K562 (cell line): ENCODE results near the gene VAPB. TPM values are rescaled to one million over a fixed set of nuclear protein-coding genes. Genes with fewer than 3 reads are reported as not detected.

Experiments used
- ATAC-seq: fragments of 200-7000 bp; cut with Tn5 transposase; 3 replicates; pipeline ENCODE4 v1.9.1; 2020; ENCODE audit warnings: moderate library complexity
- BruUV-seq: library from RNA; stranded (reverse); fragments of 400-500 nt; replicated peaks from 2 replicates; lab custom pipeline; 2021; lab: Mats Ljungman, UMichigan
- CTCF ChIA-PET: fragments of 300-600 bp; formaldehyde crosslinking; extraction: SDS; loops from one replicate; lab custom pipeline; 2021; ENCODE audit warnings: low intra/inter-chr PET ratio; lab: Yijun Ruan, JAX
- POLR2A ChIA-PET: fragments of 300-600, 350-650 bp; sonication (Branson Sonifier 250); formaldehyde crosslinking; extraction: SDS; loops from one replicate; lab custom pipeline; 2021; ENCODE audit warnings: antibody characterized with exemption, inconsistent platforms; lab: Yijun Ruan, JAX
- DNase-seq, 4 experiments: peaks; one replicate each; pipeline versions ENCODE4 v3.0.0 to v3.0.0-alpha.2; 2011 to 2018; ENCODE audit warnings: low spot score in 3 of 4, mixed read lengths in 3 of 4; ENCODE audit errors: extremely low read depth in 1 of 4
- FAIRE-seq: peaks from 2 replicates; lab custom pipeline; 2011; peaks lifted over from hg19 to GRCh38; lab: Jason Lieb, UNC
- H2AFZ ChIP-seq: 2 replicates; pipeline ENCODE4 v1.6.0; 2011; ENCODE audit warnings: low read depth, low read length, control low read depth, inconsistent platforms
- H3K27ac ChIP-seq: fragments of 200-600 bp; 3 replicates; pipeline ENCODE4 v1.8.0; 2011; ENCODE audit warnings: low read depth, mild to moderate bottlenecking, control low read depth, inconsistent platforms, low read length, moderate library complexity, mixed read lengths; ENCODE audit errors: extremely low read depth
- H3K27me3 ChIP-seq, 2 experiments: fragments of 300-600 bp in 1 of 2; 2 replicates in 1 of 2; 3 replicates in 1 of 2; pipeline versions ENCODE4 v1.6.0 to v1.8.0; 2011; ENCODE audit warnings: inconsistent platforms in 2 of 2, low read length in 2 of 2, mild to moderate bottlenecking in 1 of 2, mixed read lengths in 1 of 2, moderate library complexity in 1 of 2; ENCODE audit not compliant: control insufficient read depth in 2 of 2, insufficient read depth in 2 of 2
- H3K36me3 ChIP-seq: fragments of 300-600 bp; 3 replicates; pipeline ENCODE4 v1.8.0; 2011; ENCODE audit warnings: mild to moderate bottlenecking, low read length, inconsistent platforms; ENCODE audit not compliant: control insufficient read depth, insufficient read depth
- H3K4me1 ChIP-seq, 2 experiments: fragments of 200-600 bp in 1 of 2; replicated peaks in 1 of 2; 2 replicates in 1 of 2; 3 replicates in 1 of 2; pipeline versions ENCODE4 v1.5.1 to v1.8.0; 2011; ENCODE audit warnings: inconsistent platforms in 2 of 2, low read length in 2 of 2, mild to moderate bottlenecking in 1 of 2, mixed read lengths in 1 of 2, moderate library complexity in 1 of 2; ENCODE audit not compliant: control insufficient read depth in 2 of 2, insufficient read depth in 2 of 2
- H3K4me2 ChIP-seq: 2 replicates; pipeline ENCODE4 v1.6.1; 2011; ENCODE audit warnings: low read length, control low read depth, inconsistent platforms, mixed read lengths; ENCODE audit not compliant: insufficient read depth
- H3K4me3 ChIP-seq: fragments of 200-600 bp; sonication (generic), shearing (Covaris generic); 2 replicates; pipeline ENCODE4 v1.5.1; 2016; ENCODE audit warnings: control low read depth, inconsistent platforms
- H3K79me2 ChIP-seq: fragments of 200-600 bp; 3 replicates; pipeline ENCODE4 v1.8.0; 2011; ENCODE audit warnings: low read length, inconsistent platforms; ENCODE audit not compliant: control insufficient read depth, insufficient read depth
- H3K9ac ChIP-seq, 2 experiments: 2 replicates each; pipeline versions ENCODE4 v1.6.0 to v1.6.1; 2011; ENCODE audit warnings: low read depth in 2 of 2, low read length in 2 of 2, control low read depth in 1 of 2, inconsistent platforms in 1 of 2, mild to moderate bottlenecking in 1 of 2, mixed read lengths in 1 of 2; ENCODE audit not compliant: insufficient read depth in 1 of 2
- H3K9me1 ChIP-seq: one replicate; pipeline ENCODE4 v1.6.0; 2011; ENCODE audit warnings: inconsistent platforms, mild to moderate bottlenecking, low read length, moderate library complexity; ENCODE audit not compliant: control insufficient read depth, insufficient read depth
- H3K9me3 ChIP-seq: replicated peaks from 2 replicates; pipeline ENCODE4 v1.5.1; 2011; ENCODE audit warnings: low read depth, low read length, inconsistent platforms; ENCODE audit not compliant: control insufficient read depth, insufficient read depth
- H4K20me1 ChIP-seq: replicated peaks from 2 replicates; pipeline ENCODE4 v1.6.1; 2011; ENCODE audit warnings: low read length, inconsistent platforms, mixed read lengths; ENCODE audit not compliant: control insufficient read depth, insufficient read depth
- ARHGAP35 ChIP-seq: fragments of 450-650 bp; IDR thresholded peaks from 2 replicates; pipeline ENCODE4 v1.6.1; 2018; ENCODE audit not compliant: partially characterized antibody
- CEBPB ChIP-seq: fragments of 450-650 bp; IDR thresholded peaks from 2 replicates; pipeline ENCODE4 v1.6.1; 2016; ENCODE audit warnings: missing genetic modification characterization, missing compliant biosample characterization
- CEBPG ChIP-seq, 3 experiments: fragments of 200-800 bp in 1 of 3; sonication (Bioruptor generic) in 1 of 3; sonication (generic) in 1 of 3; formaldehyde crosslinking in 1 of 3; IDR thresholded peaks in 2 of 3; conservative IDR thresholded peaks in 1 of 3; 2 replicates each; pipeline versions ENCODE4 v1.6.1 to v1.8.0; 2016 to 2022; ENCODE audit warnings: missing compliant biosample characterization in 2 of 3, missing genetic modification characterization in 2 of 3, mild to moderate bottlenecking in 1 of 3, missing genetic modification reagents in 1 of 3
- FOXK2 ChIP-seq, 2 experiments: fragments of 450-650 bp; IDR thresholded peaks in 1 of 2; conservative IDR thresholded peaks in 1 of 2; 2 replicates each; pipeline ENCODE4 v1.6.1; 2016; ENCODE audit warnings: low read depth in 2 of 2, mild to moderate bottlenecking in 1 of 2
- HDAC1 ChIP-seq, 2 experiments: fragments of 450-650 bp; IDR thresholded peaks; 2 replicates each; pipeline ENCODE4 v1.6.1; 2016 to 2017; ENCODE audit warnings: inconsistent platforms in 1 of 2, mild to moderate bottlenecking in 1 of 2, moderate library complexity in 1 of 2
- ID3 ChIP-seq, 2 experiments: fragments of 250-450 bp in 1 of 2; fragments of 450-650 bp in 1 of 2; sonication (Bioruptor Pico) in 1 of 2; IDR thresholded peaks; 2 replicates each; pipeline versions ENCODE4 v1.6.1 to v1.8.0; 2016 to 2021; ENCODE audit warnings: mild to moderate bottlenecking in 2 of 2, moderate library complexity in 2 of 2, missing compliant biosample characterization in 1 of 2, missing genetic modification characterization in 1 of 2
- PBX2 ChIP-seq, 2 experiments: IDR thresholded peaks in 1 of 2; conservative IDR thresholded peaks in 1 of 2; 2 replicates each; pipeline ENCODE4 v1.6.1; 2016; ENCODE audit warnings: low read depth in 2 of 2, mild to moderate bottlenecking in 1 of 2, missing compliant biosample characterization in 1 of 2, missing genetic modification characterization in 1 of 2, moderate library complexity in 1 of 2
- TEAD1 ChIP-seq, 2 experiments: fragments of 450-650 bp in 1 of 2; sonication (generic) in 1 of 2; formaldehyde crosslinking; IDR thresholded peaks; 2 replicates each; pipeline versions ENCODE4 v1.4.0 to v1.8.0; 2020 to 2022; ENCODE audit warnings: mild to moderate bottlenecking in 2 of 2, missing genetic modification reagents in 1 of 2
- VEZF1 ChIP-seq: fragments of 200-800 bp; sonication (Bioruptor generic); IDR thresholded peaks from 2 replicates; pipeline ENCODE4 v1.6.1; 2017; ENCODE audit warnings: missing genetic modification characterization, missing compliant biosample characterization
- ZFP36 ChIP-seq: fragments of 150-350 bp; IDR thresholded peaks from 2 replicates; pipeline ENCODE4 v1.6.1; 2018; ENCODE audit warnings: low read length, low read depth; ENCODE audit not compliant: partially characterized antibody
- WGBS: fragments of 100-300 bp; shearing (Covaris generic); methylation state at CpG from one replicate; pipeline ENCODE4 v1.1.6; 2016; ENCODE audit warnings: low coverage, mixed read lengths; ENCODE audit not compliant: insufficient coverage; ENCODE audit errors: missing lambda C conversion rate; 5-methylcytosine and 5-hydroxymethylcytosine counted together
- in situ Hi-C: fragments of 300-500 bp; cut with MboI; formaldehyde crosslinking; loops from 4 replicates; pipeline ENCODE4 v1.15.0; 2018; ENCODE audit warnings: inconsistent platforms, mixed read lengths
- intact Hi-C: fragments of 100-400 bp; cut with micrococcal nuclease; formaldehyde crosslinking; loops from 2 replicates; pipeline ENCODE4 v1.14.2; 2022
- polyA plus RNA-seq, 8 experiments: library from polyadenylated mRNA; depleted of rRNA in 4 of 8; stranded (reverse) in 5 of 8; unstranded in 3 of 8; fragments of >200 nt; fragmentation: Nextera tagmentation in 2 of 8; fragmentation: Illumina TruSeq in 1 of 8; extraction: Ambion mirVana in 2 of 8; extraction: Trizol in 1 of 8; gene quantifications; 2 replicates each; pipeline versions ENCODE4 v1.2.1 to v1.2.3, GENCODE V29; 2011 to 2014; ENCODE audit warnings: inconsistent platforms in 1 of 8, missing spikeins in 1 of 8
- total RNA-seq, 7 experiments: library from RNA; depleted of rRNA in 6 of 7; stranded (reverse); fragments of >200 nt in 6 of 7; fragmentation: Illumina TruSeq in 2 of 7; extraction: Trizol in 2 of 7; gene quantifications; 2 replicates each; pipeline versions ENCODE4 v1.2.1 to v1.2.3, GENCODE V29; 2011 to 2021; ENCODE audit warnings: low replicate concordance in 1 of 7
- TF ChIP-seq, protein P1 (sequence below): fragments of 250-450 bp; sonication (Bioruptor Pico); IDR thresholded peaks from 2 replicates; pipeline ENCODE4 v1.5.0; 2020; ENCODE audit warnings: mild to moderate bottlenecking, borderline replicate concordance

Gene VAPB
- total and polyA plus RNA-seq, 9 of the 15 experiments (the other 6 are each of a cell fraction or from before 2014, with no cell fraction given) = 3.4 to 51.0 (median 27.9) TPM

GRCh38 chr20:58399926-58400325 is 10.9 kb downstream of the VAPB start (continued):
- TF ChIP-seq CEBPB (tag) (no peak), ARHGAP35 (no peak), ID3 (CRISPR knock-in tag; IDR thresholded peaks at IDR 0.05) (no peak), ID3 (tag; IDR thresholded peaks at IDR 0.05) (no peak)
- TF ChIP-seq, protein P1, sequence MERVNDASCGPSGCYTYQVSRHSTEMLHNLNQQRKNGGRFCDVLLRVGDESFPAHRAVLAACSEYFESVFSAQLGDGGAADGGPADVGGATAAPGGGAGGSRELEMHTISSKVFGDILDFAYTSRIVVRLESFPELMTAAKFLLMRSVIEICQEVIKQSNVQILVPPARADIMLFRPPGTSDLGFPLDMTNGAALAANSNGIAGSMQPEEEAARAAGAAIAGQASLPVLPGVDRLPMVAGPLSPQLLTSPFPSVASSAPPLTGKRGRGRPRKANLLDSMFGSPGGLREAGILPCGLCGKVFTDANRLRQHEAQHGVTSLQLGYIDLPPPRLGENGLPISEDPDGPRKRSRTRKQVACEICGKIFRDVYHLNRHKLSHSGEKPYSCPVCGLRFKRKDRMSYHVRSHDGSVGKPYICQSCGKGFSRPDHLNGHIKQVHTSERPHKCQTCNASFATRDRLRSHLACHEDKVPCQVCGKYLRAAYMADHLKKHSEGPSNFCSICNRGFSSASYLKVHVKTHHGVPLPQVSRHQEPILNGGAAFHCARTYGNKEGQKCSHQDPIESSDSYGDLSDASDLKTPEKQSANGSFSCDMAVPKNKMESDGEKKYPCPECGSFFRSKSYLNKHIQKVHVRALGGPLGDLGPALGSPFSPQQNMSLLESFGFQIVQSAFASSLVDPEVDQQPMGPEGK (CRISPR knock-in tag) = no peak
- TF ChIP-seq, all 486 proteins: peak for 0

DNA sequence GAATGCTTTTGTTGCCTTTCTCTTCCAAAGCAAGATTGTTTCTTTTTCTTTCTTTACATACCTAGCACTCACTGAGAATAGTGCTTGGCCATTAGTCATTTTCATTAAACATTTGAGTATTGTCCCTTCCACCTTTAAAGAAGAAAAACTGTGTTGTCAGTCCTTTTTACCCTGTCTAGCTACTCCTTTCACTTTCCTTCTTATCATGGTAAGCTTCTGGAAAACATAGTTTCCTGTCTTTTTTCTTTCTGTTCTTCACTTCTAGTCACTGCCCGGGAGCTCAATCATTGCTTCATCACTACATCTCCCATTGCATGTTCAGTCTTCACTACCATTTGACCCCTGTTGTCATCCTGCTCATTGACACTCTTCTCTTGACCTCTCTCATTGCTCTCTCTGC is 12.1 kb downstream of the VAPB start:
- peak; percentile 19 for FAIRE-seq
- Histone ChIP-seq H3K4me3 (no peak overlapping the region), H3K4me2 (no peak overlapping the region), H3K36me3 (peaks cover 39% of the 10 kb centered on the region), H3K9ac (no peak overlapping the region), H3K27me3 (no peaks in the 10 kb centered on the region), H3K4me1 (peaks cover 9 to 25% of the 10 kb centered on the region in 2 experiments), H3K27ac (no peak overlapping the region), H3K9me1 (no peaks in the 10 kb centered on the region), H4K20me1 (peaks cover 52% of the 10 kb centered on the region), H3K79me2 (peaks cover 97% of the 10 kb centered on the region), H3K9me3 (no peaks in the 10 kb centered on the region), H2AFZ (no peak overlapping the region)
- no TSS peak for BruUV-seq
- intact Hi-C loops = no loop called here
- POLR2A ChIA-PET = interaction anchor here (0.5 to 0.9 kb wide), 3 partner anchors 11 to 245 kb away, joined by 3 to 5 read pairs (median 4); no protein-coding TSS in a partner anchor
- no peak; the same call in 2 of the 3 replicates for ATAC-seq
- CTCF ChIA-PET = no interaction called here
- in situ Hi-C loops = no loop called here
- 64% methylated on average over 1 of the region's 1 CpG for WGBS
- DNase-seq = no peak
- TF ChIP-seq ZFP36 (no peak), PBX2 (CRISPR knock-in tag; IDR thresholded peaks at IDR 0.05; ENCODE audit: low read depth) (no peak), PBX2 (tag; conservative IDR thresholded peaks at IDR 0.05; ENCODE audit: low read depth) (no peak), TEAD1 (CRISPR knock-in tag; IDR thresholded peaks at IDR 0.05) (no peak), FOXK2 (conservative IDR thresholded peaks at IDR 0.05 in 1 of 2, IDR thresholded peaks at IDR 0.05 in 1 of 2; ENCODE audit: low read depth in 2 of 2) (0 out of 4 replicates have a peak, but pooled peaks of 1 of the 2 experiments have one; percentile 30), HDAC1 (IDR thresholded peaks at IDR 0.05) (0 out of 4 replicates have a peak, but pooled peaks of 1 of the 2 experiments have one; percentile 15), CEBPG (CRISPR knock-in tag; IDR thresholded peaks at IDR 0.05) (no peak), CEBPG (tag; conservative IDR thresholded peaks at IDR 0.05 in 1 of 2, IDR thresholded peaks at IDR 0.05 in 1 of 2) (peak in 1 of 2 experiments; percentile 32; a peak in 1 of 4 replicates), VEZF1 (CRISPR knock-in tag) (no peak)
